ENCODE data around the gene SAMSN1.
"Not testable (repeated sequence)": the region's sequence is repeated elsewhere in the genome, so short reads cannot be mapped to it uniquely, and the experiment has no call there.

The SAMSN1 gene

DNA sequence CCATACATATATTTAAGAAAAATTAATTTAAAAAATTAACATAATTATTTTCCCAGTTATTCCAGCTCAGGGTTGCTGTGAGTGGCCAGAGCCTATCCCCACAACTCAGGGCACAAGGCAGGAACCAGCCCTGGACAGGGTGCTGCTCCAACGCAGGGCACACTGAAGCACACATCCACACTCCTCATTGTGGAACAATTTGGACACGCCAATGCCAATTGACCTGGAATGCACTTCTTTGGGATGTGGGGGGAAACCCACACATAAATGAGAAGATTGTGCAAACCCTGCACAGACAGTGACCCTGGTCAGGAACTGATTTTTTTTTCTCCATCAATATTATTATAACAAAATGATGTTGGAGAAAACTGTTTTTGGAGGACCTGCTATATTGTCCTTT, 23.4 kb downstream of the SAMSN1 start:
- H2AFZ ChIP-seq: no peak overlapping the region
- no peaks in the 10 kb centered on the region for H3K27me3 ChIP-seq (ENCODE audit: control insufficient read depth, insufficient read depth, low read length)
- H3K36me3 ChIP-seq (ENCODE audit: control insufficient read depth, insufficient read depth, low read length): no peaks in the 10 kb centered on the region
- H3K9me3 ChIP-seq (ENCODE audit: control insufficient read depth, low read length): no peaks in the 10 kb centered on the region
- TF ChIP-seq, protein P1, sequence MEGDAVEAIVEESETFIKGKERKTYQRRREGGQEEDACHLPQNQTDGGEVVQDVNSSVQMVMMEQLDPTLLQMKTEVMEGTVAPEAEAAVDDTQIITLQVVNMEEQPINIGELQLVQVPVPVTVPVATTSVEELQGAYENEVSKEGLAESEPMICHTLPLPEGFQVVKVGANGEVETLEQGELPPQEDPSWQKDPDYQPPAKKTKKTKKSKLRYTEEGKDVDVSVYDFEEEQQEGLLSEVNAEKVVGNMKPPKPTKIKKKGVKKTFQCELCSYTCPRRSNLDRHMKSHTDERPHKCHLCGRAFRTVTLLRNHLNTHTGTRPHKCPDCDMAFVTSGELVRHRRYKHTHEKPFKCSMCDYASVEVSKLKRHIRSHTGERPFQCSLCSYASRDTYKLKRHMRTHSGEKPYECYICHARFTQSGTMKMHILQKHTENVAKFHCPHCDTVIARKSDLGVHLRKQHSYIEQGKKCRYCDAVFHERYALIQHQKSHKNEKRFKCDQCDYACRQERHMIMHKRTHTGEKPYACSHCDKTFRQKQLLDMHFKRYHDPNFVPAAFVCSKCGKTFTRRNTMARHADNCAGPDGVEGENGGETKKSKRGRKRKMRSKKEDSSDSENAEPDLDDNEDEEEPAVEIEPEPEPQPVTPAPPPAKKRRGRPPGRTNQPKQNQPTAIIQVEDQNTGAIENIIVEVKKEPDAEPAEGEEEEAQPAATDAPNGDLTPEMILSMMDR (IDR thresholded peaks at IDR 0.05): no peak
- H3K9ac ChIP-seq: no peak overlapping the region
- H3K4me1 ChIP-seq: no peaks in the 10 kb centered on the region
- no peaks in the 10 kb centered on the region for H3K79me2 ChIP-seq
- H3K4me3 ChIP-seq (ENCODE audit: low read depth, low read length): no peak overlapping the region
- no peak overlapping the region for H3K27ac ChIP-seq
- H3K4me2 ChIP-seq (ENCODE audit: low read length): no peak overlapping the region

DNA sequence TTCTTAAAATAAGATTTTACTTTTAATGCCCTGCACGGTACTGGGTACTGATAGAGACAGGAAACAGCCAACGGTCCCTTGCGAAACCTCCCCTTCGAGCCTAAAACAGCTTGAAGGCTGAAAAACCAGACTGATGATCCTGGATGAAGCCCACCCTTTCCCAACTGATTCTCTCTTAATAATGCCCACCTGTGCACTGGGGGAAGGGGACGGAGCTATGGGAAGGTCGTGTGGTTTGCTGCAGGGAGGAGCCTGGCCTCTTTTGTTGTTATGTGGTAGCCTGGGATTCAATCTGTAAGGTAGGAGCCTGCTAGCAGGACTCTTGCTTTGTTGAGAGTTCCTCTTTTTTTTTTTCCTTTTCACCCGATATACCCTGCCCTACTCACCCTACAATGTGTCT, 25.6 kb downstream of the SAMSN1 start:
- H3K36me3 ChIP-seq (ENCODE audit: control insufficient read depth, insufficient read depth, low read length): no peaks in the 10 kb centered on the region
- H2AFZ ChIP-seq: no peak overlapping the region
- no peak overlapping the region for H3K4me2 ChIP-seq (ENCODE audit: low read length)
- no peaks in the 10 kb centered on the region for H3K79me2 ChIP-seq
- no peak overlapping the region for H3K27ac ChIP-seq
- TF ChIP-seq, protein P1 (IDR thresholded peaks at IDR 0.05): no peak
- H3K4me3 ChIP-seq (ENCODE audit: low read depth, low read length): no peak overlapping the region
- H3K9ac ChIP-seq: no peak overlapping the region
- H3K27me3 ChIP-seq (ENCODE audit: control insufficient read depth, insufficient read depth, low read length): no peaks in the 10 kb centered on the region
- no peaks in the 10 kb centered on the region for H3K4me1 ChIP-seq
- no peaks in the 10 kb centered on the region for H3K9me3 ChIP-seq (ENCODE audit: control insufficient read depth, low read length)

DNA sequence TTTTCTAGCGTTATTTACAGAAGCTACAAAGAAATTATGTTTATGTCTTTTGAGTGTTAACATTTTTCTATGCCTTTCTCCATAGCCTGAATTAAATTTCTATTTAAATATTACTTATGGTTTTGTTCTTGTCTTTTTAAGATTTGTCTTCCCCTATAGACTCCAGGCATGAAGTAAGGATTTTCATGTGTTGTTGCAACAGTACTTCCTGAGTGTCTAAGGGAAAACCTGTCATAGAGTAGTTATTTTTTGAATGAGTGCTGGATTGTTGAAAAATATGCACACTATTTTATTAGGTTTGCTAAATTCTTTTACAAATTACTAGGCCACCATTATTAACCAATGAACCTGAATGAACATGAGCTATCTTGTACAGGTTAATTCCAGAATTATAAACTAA, 27.1 kb downstream of the SAMSN1 start:
- H3K27ac ChIP-seq: no peak overlapping the region
- no peaks in the 10 kb centered on the region for H3K27me3 ChIP-seq (ENCODE audit: control insufficient read depth, insufficient read depth, low read length)
- H3K9me3 ChIP-seq (ENCODE audit: control insufficient read depth, low read length): no peaks in the 10 kb centered on the region
- H3K4me3 ChIP-seq (ENCODE audit: low read depth, low read length): no peak overlapping the region
- no peaks in the 10 kb centered on the region for H3K36me3 ChIP-seq (ENCODE audit: control insufficient read depth, insufficient read depth, low read length)
- no peak overlapping the region for H2AFZ ChIP-seq
- H3K79me2 ChIP-seq: no peaks in the 10 kb centered on the region
- TF ChIP-seq, protein P1 (IDR thresholded peaks at IDR 0.05): no peak
- no peaks in the 10 kb centered on the region for H3K4me1 ChIP-seq
- no peak overlapping the region for H3K9ac ChIP-seq
- H3K4me2 ChIP-seq (ENCODE audit: low read length): no peak overlapping the region

DNA sequence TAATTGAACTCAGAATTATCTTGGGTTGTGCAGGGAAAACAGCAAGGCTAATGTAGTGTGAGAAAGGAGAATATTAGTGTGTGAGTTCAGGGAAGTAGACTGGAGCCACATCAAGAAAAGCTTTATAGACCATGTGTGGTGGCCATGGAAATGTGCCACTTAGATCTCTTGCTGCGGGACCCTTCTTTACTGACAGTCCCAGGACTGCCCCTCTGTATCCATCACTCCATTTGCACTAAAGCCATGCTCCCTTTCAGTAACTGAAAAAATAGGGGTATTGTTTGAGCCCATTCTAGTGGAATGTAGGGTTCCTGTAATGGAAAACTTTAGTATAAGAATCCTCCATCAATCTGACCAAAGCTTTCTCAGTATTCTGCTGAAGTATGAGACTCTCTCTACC, 32.3 kb downstream of the SAMSN1 start:
- Histone ChIP-seq H3K27me3 (ENCODE audit: control insufficient read depth, insufficient read depth, low read length) (no peaks in the 10 kb centered on the region), H3K9me3 (ENCODE audit: control insufficient read depth, low read length) (no peaks in the 10 kb centered on the region), H3K9ac (no peak overlapping the region), H3K27ac (no peak overlapping the region), H2AFZ (no peak overlapping the region), H3K4me1 (no peaks in the 10 kb centered on the region), H3K4me2 (ENCODE audit: low read length) (no peak overlapping the region), H3K4me3 (ENCODE audit: low read depth, low read length) (no peak overlapping the region), H3K79me2 (no peaks in the 10 kb centered on the region), H3K36me3 (ENCODE audit: control insufficient read depth, insufficient read depth, low read length) (no peaks in the 10 kb centered on the region)
- TF ChIP-seq, protein P1 (IDR thresholded peaks at IDR 0.05): no peak

DNA sequence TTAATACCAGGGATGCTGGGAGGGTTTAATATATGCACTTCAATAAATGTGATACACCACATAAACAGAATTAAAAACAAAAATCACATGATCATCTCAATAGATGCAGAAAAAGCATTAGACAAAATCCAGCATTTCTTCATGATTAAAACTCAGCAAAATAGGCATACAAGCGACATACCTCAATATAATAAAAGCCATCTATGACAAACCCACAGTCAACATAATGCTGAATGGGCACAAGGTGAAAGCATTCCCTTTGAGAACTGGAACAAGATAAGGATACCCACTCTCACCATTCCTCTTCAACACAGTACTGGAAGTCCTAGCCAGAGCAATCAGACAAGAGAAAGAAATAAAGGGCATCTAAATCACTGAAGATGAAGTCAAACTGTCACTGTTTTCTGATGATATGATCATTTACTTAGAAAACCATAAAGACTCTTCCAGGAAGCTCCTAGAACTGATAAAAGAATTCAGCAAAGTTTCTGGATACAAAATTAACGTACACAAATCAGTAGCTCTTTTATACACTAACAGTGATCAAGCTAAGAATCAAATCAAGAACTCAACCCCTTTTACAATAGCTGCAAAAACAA, 39.2 kb downstream of the SAMSN1 start:
- not testable (repeated sequence) for H3K36me3 ChIP-seq (ENCODE audit: control insufficient read depth, insufficient read depth, low read length); H3K4me3 ChIP-seq (ENCODE audit: low read depth, low read length)

More for the DNA sequence above, 39.2 kb downstream of the SAMSN1 start:
- H3K4me2 ChIP-seq (ENCODE audit: low read length); H3K27ac ChIP-seq; H3K9me3 ChIP-seq (ENCODE audit: control insufficient read depth, low read length); H2AFZ ChIP-seq; H3K27me3 ChIP-seq (ENCODE audit: control insufficient read depth, insufficient read depth, low read length); H3K79me2 ChIP-seq; H3K4me1 ChIP-seq; H3K9ac ChIP-seq: not testable (repeated sequence)

Measured in parathyroid adenoma (tissue), 2 donors.